Endodermal cell (in vitro differentiated cells): ENCODE results near the gene SCFD2. TPM values are rescaled to one million over a fixed set of nuclear protein-coding genes. Genes with fewer than 3 reads are reported as not detected.

ENCODE experiments used
- DNase-seq: peaks from one replicate; pipeline ENCODE4 v3.0.0-alpha.2; 2017
- H3K27ac ChIP-seq: 2 replicates; pipeline ENCODE4 v1.5.1; 2013; ENCODE audit warnings: mild to moderate bottlenecking, low read depth, low read length, moderate library complexity
- H3K27me3 ChIP-seq: 2 replicates; pipeline ENCODE4 v1.6.1; 2013; ENCODE audit warnings: mild to moderate bottlenecking, low read length, moderate library complexity; ENCODE audit not compliant: insufficient read depth, control insufficient read depth, poor library complexity, severe bottlenecking
- H3K36me3 ChIP-seq: 2 replicates; pipeline ENCODE4 v1.7.0; 2013; ENCODE audit warnings: mild to moderate bottlenecking, low read length, moderate library complexity; ENCODE audit not compliant: control insufficient read depth, insufficient read depth
- H3K4me1 ChIP-seq: one replicate; pipeline ENCODE4 v1.7.0; 2013; ENCODE audit warnings: low read length; ENCODE audit not compliant: control insufficient read depth, insufficient read depth
- H3K4me3 ChIP-seq: 2 replicates; pipeline ENCODE4 v1.5.1; 2013; ENCODE audit warnings: mild to moderate bottlenecking, low read length, moderate library complexity
- H3K9ac ChIP-seq: 2 replicates; pipeline ENCODE4 v1.6.1; 2013; ENCODE audit warnings: mild to moderate bottlenecking, low read length, moderate library complexity; ENCODE audit not compliant: poor library complexity, severe bottlenecking; ENCODE audit errors: extremely low read depth
- H3K9me3 ChIP-seq: 2 replicates; pipeline ENCODE4 v1.6.1; 2013; ENCODE audit warnings: mild to moderate bottlenecking, low read length, moderate library complexity; ENCODE audit not compliant: control insufficient read depth
- H3K27ac Mint-ChIP-seq: 2 replicates; pipeline ENCODE4 v1.8.0; 2020; ENCODE audit warnings: mixed read lengths
- H3K27me3 Mint-ChIP-seq: 2 replicates; pipeline ENCODE4 v1.8.0; 2021; ENCODE audit warnings: mild to moderate bottlenecking, mixed read lengths; ENCODE audit not compliant: insufficient read depth
- H3K36me3 Mint-ChIP-seq: 2 replicates; pipeline ENCODE4 v1.8.0; 2020; ENCODE audit warnings: low read depth, mixed read lengths
- H3K4me1 Mint-ChIP-seq: 2 replicates; pipeline ENCODE4 v1.8.0; 2020; ENCODE audit warnings: mixed read lengths
- H3K4me3 Mint-ChIP-seq: 2 replicates; pipeline ENCODE4 v1.8.0; 2020; ENCODE audit warnings: mild to moderate bottlenecking, moderate library complexity, mixed read lengths
- H3K9me3 Mint-ChIP-seq: 2 replicates; pipeline ENCODE4 v1.8.0; 2020; ENCODE audit warnings: mild to moderate bottlenecking, mixed read lengths
- WGBS, 2 experiments: methylation state at CpG; one replicate each; pipeline versions ENCODE4 v1.1.5 to v1.1.7; 2013; ENCODE audit warnings: missing lambda C conversion rate in 2 of 2, mixed read lengths in 1 of 2; ENCODE audit not compliant: insufficient coverage in 1 of 2, insufficient read length in 1 of 2; 5-methylcytosine and 5-hydroxymethylcytosine counted together
- total RNA-seq, 2 donors: library from RNA; stranded (reverse); fragmentation: NEBNext Ultra II Directional in 1 of 2; extraction: Animal tissue kit (Norgen Biotek cat#: 25700) in 1 of 2; gene quantifications; 2 replicates in 1 of 2; 3 replicates in 1 of 2; pipeline ENCODE4 v1.2.1, GENCODE V29; 2021
- TF ChIP-seq, protein P1 (sequence below): fragments of 200-600 bp; sonication (generic); conservative IDR thresholded peaks from 2 replicates; pipeline ENCODE4 v1.5.0; 2021; ENCODE audit warnings: antibody characterized with exemption, mild to moderate bottlenecking

SCFD2 gene
- total RNA-seq, 2 donors from 2014 or later, result 5.7 to 6.5 TPM

- Mint-ChIP-seq H3K36me3 (no peaks in the 10 kb centered on the region), H3K4me1 (no peaks in the 10 kb centered on the region), H3K4me3 (no peak overlapping the region), H3K27ac (no peak overlapping the region), H3K9me3 (no peaks in the 10 kb centered on the region), H3K27me3 (no peaks in the 10 kb centered on the region)
- no peak overlapping the region for H3K9ac ChIP-seq
- no peaks in the 10 kb centered on the region for H3K4me1 ChIP-seq
- H3K27ac ChIP-seq, result no peak overlapping the region
- H3K9me3 ChIP-seq, result no peaks in the 10 kb centered on the region
- TF ChIP-seq, protein P1, sequence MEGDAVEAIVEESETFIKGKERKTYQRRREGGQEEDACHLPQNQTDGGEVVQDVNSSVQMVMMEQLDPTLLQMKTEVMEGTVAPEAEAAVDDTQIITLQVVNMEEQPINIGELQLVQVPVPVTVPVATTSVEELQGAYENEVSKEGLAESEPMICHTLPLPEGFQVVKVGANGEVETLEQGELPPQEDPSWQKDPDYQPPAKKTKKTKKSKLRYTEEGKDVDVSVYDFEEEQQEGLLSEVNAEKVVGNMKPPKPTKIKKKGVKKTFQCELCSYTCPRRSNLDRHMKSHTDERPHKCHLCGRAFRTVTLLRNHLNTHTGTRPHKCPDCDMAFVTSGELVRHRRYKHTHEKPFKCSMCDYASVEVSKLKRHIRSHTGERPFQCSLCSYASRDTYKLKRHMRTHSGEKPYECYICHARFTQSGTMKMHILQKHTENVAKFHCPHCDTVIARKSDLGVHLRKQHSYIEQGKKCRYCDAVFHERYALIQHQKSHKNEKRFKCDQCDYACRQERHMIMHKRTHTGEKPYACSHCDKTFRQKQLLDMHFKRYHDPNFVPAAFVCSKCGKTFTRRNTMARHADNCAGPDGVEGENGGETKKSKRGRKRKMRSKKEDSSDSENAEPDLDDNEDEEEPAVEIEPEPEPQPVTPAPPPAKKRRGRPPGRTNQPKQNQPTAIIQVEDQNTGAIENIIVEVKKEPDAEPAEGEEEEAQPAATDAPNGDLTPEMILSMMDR, result no peak
- no peak for DNase-seq
- H3K27me3 ChIP-seq, result no peaks in the 10 kb centered on the region
- no peaks in the 10 kb centered on the region for H3K36me3 ChIP-seq
- no peak overlapping the region for H3K4me3 ChIP-seq
- WGBS, 2 experiments, result 92 to 100% methylated on average over 3 to 5 of the region's 5 CpGs
These were observed 238.5 kb downstream of the SCFD2 start for GRCh38 chr4:53127365-53127764.

DNA sequence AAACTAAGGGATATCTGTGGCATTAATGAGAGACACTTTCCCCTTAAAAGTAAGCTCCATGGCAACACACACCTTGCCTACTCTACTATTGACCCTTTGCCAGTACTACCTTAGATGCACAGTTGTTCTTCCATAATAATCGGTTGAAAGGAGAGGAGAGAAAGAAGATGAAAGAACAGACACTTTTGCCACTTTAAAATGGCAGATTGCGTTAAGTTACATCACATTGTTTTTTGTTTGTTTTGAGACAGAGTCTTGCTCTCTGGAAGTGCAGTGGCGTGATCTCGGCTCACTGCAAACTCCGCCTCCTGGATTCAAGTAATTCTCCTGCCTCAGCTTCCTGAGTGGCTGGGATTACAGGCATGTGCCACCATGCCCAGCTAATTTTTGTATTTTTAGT lies 239.8 kb downstream of the SCFD2 start:
- no peaks in the 10 kb centered on the region for H3K4me1 ChIP-seq
- TF ChIP-seq, protein P1, result no peak
- Mint-ChIP-seq H3K4me3 (no peak overlapping the region), H3K27ac (no peak overlapping the region), H3K4me1 (no peaks in the 10 kb centered on the region), H3K36me3 (no peaks in the 10 kb centered on the region), H3K27me3 (no peaks in the 10 kb centered on the region), H3K9me3 (no peaks in the 10 kb centered on the region)
- no peak overlapping the region for H3K9ac ChIP-seq
- H3K27me3 ChIP-seq, result no peaks in the 10 kb centered on the region
- H3K27ac ChIP-seq, result no peak overlapping the region
- H3K36me3 ChIP-seq, result no peaks in the 10 kb centered on the region
- 68 to 96% methylated on average over 4 to 5 of the region's 5 CpGs for WGBS, 2 experiments
- DNase-seq, result no peak
- no peak overlapping the region for H3K4me3 ChIP-seq
- no peaks in the 10 kb centered on the region for H3K9me3 ChIP-seq

GRCh38 chr4:53123819-53124218 lies 242.0 kb downstream of the SCFD2 start:
- Histone ChIP-seq H3K36me3 (no peaks in the 10 kb centered on the region), H3K9me3 (no peaks in the 10 kb centered on the region), H3K27ac (no peak overlapping the region), H3K9ac (no peak overlapping the region), H3K4me1 (peaks cover 4% of the 10 kb centered on the region), H3K27me3 (no peaks in the 10 kb centered on the region), H3K4me3 (no peak overlapping the region)
- Mint-ChIP-seq H3K27me3 (no peaks in the 10 kb centered on the region), H3K9me3 (no peaks in the 10 kb centered on the region), H3K4me3 (no peak overlapping the region), H3K27ac (no peak overlapping the region), H3K36me3 (no peaks in the 10 kb centered on the region), H3K4me1 (peaks cover 7% of the 10 kb centered on the region)
- WGBS, 2 experiments, result 83% methylated on average over 1 of the region's 1 CpG; no CpG with 5 or more reads in 1 of the 2 experiments
- TF ChIP-seq, protein P1, result no peak
- DNase-seq, result no peak
